Measurements from ENCODE around the gene CD82.

DNA sequence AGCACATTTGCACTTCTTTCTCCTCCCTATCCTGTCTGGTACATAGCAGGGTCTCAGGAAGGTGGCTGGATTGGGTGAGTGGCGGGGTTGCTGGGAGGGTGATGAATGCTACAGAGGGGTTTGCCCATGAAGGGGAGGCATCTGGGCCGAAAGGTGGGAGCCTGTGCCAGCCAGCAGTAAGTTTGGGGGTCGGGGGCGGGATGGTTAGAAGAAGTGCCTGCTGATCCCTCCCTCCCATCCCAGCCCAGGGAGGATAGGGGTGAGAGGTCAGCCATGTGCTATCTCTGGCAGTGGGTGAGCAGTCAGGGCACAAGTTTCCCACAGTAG, 2.8 kb downstream of the CD82 start:
- TF ChIP-seq, protein P1, sequence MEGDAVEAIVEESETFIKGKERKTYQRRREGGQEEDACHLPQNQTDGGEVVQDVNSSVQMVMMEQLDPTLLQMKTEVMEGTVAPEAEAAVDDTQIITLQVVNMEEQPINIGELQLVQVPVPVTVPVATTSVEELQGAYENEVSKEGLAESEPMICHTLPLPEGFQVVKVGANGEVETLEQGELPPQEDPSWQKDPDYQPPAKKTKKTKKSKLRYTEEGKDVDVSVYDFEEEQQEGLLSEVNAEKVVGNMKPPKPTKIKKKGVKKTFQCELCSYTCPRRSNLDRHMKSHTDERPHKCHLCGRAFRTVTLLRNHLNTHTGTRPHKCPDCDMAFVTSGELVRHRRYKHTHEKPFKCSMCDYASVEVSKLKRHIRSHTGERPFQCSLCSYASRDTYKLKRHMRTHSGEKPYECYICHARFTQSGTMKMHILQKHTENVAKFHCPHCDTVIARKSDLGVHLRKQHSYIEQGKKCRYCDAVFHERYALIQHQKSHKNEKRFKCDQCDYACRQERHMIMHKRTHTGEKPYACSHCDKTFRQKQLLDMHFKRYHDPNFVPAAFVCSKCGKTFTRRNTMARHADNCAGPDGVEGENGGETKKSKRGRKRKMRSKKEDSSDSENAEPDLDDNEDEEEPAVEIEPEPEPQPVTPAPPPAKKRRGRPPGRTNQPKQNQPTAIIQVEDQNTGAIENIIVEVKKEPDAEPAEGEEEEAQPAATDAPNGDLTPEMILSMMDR (optimal IDR thresholded peaks at IDR 0.05 in 1 of 3, IDR thresholded peaks at IDR 0.05 in 1 of 3, conservative IDR thresholded peaks at IDR 0.05 in 1 of 3; ENCODE audit: extremely low read depth in 1 of 3, insufficient read depth in 2 of 3, low read length in 3 of 3) = no peak
- no peak for TF ChIP-seq EZH2 (IDR thresholded peaks at IDR 0.05; ENCODE audit: low read length)
